H1 (cell line): ENCODE measurements around the gene PRR33. TPM values are rescaled to one million over a fixed set of nuclear protein-coding genes. Genes with fewer than 3 reads are reported as not detected.

Source experiments
- CTCF ChIA-PET: fragments of 300-600 bp; sonication (Branson Sonifier 250); formaldehyde crosslinking; loops from one replicate; lab custom pipeline; 2021; ENCODE audit not compliant: partially characterized antibody; lab: Charles Lee
- POLR2A ChIA-PET: fragments of 300-600 bp; sonication (Branson Sonifier 250); formaldehyde crosslinking; loops from one replicate; lab custom pipeline; 2021; ENCODE audit warnings: inconsistent platforms; ENCODE audit not compliant: partially characterized antibody; lab: Charles Lee
- DNase-seq, 2 experiments: peaks; one replicate each; pipeline versions ENCODE4 v3.0.0 to v3.0.0-alpha.2; 2010 to 2022; ENCODE audit warnings: low spot score in 2 of 2, low read depth in 1 of 2, mixed read lengths in 1 of 2
- FAIRE-seq: peaks from 2 replicates; lab custom pipeline; 2011; peaks lifted over from hg19 to GRCh38; lab: Jason Lieb, UNC
- H2AFZ ChIP-seq: 2 replicates; pipeline ENCODE4 v1.8.1; 2012; ENCODE audit warnings: low read length, inconsistent platforms
- H2AK5ac ChIP-seq: 2 replicates; pipeline ENCODE4 v1.6.1; 2013; ENCODE audit warnings: low read depth, low read length
- H2BK120ac ChIP-seq: replicated peaks from 2 replicates; pipeline ENCODE3; 2013; ENCODE audit warnings: low read depth, low read length, inconsistent platforms
- H2BK12ac ChIP-seq: 2 replicates; pipeline ENCODE4 v1.6.1; 2013; ENCODE audit warnings: low read depth, low read length
- H2BK15ac ChIP-seq: 2 replicates; pipeline ENCODE4 v1.6.1; 2013; ENCODE audit warnings: low read length
- H2BK20ac ChIP-seq: 2 replicates; pipeline ENCODE4 v1.6.1; 2013; ENCODE audit warnings: low read length
- H2BK5ac ChIP-seq: 2 replicates; pipeline ENCODE4 v1.6.1; 2013; ENCODE audit warnings: low read depth, low read length
- H3K14ac ChIP-seq: 2 replicates; pipeline ENCODE4 v1.6.1; 2013; ENCODE audit warnings: inconsistent platforms; ENCODE audit not compliant: insufficient read length
- H3K18ac ChIP-seq: 2 replicates; pipeline ENCODE4 v1.6.1; 2013; ENCODE audit warnings: low read length; ENCODE audit errors: extremely low read depth
- H3K23ac ChIP-seq: 2 replicates; pipeline ENCODE4 v1.6.1; 2013; ENCODE audit warnings: inconsistent platforms; ENCODE audit not compliant: insufficient read length
- H3K23me2 ChIP-seq: 2 replicates; pipeline ENCODE4 v1.6.1; 2013; ENCODE audit warnings: low read depth, low read length
- H3K27ac ChIP-seq: 2 replicates; pipeline ENCODE4 v1.6.1; 2011; ENCODE audit warnings: low read depth, low read length, inconsistent platforms
- H3K27me3 ChIP-seq, 4 experiments: replicated peaks in 1 of 4; 1 replicate in 1 of 4; 2 replicates in 3 of 4; pipeline versions ENCODE4 v1.6.1 to v1.8.1; 2011 to 2013; ENCODE audit warnings: low read length in 3 of 4, mild to moderate bottlenecking in 3 of 4, inconsistent platforms in 2 of 4, mixed read lengths in 2 of 4, moderate library complexity in 1 of 4; ENCODE audit not compliant: control insufficient read depth in 3 of 4, insufficient read depth in 3 of 4; ENCODE audit errors: extremely low read depth in 1 of 4
- H3K36me3 ChIP-seq, 4 experiments: 2 replicates each; pipeline versions ENCODE4 v1.6.1 to v1.8.1; 2011 to 2013; ENCODE audit warnings: mild to moderate bottlenecking in 4 of 4, low read length in 3 of 4, moderate library complexity in 2 of 4, control low read depth in 1 of 4, inconsistent platforms in 1 of 4; ENCODE audit not compliant: insufficient read depth in 4 of 4, control insufficient read depth in 2 of 4
- H3K4ac ChIP-seq: replicated peaks from 2 replicates; pipeline ENCODE3; 2013; ENCODE audit warnings: low read length, low read depth, mixed read lengths, inconsistent platforms; ENCODE audit not compliant: insufficient read length
- H3K4me1 ChIP-seq, 4 experiments: replicated peaks in 1 of 4; 1 replicate in 1 of 4; 2 replicates in 3 of 4; pipeline versions ENCODE4 v1.6.1 to v1.8.1; 2011 to 2013; ENCODE audit warnings: low read length in 3 of 4, inconsistent platforms in 2 of 4, mixed read lengths in 1 of 4; ENCODE audit not compliant: insufficient read depth in 4 of 4, control insufficient read depth in 3 of 4
- H3K4me2 ChIP-seq, 2 experiments: 2 replicates each; pipeline versions ENCODE4 v1.6.1 to v1.8.1; 2011 to 2013; ENCODE audit warnings: low read depth in 2 of 2, low read length in 2 of 2, control low read depth in 1 of 2, inconsistent platforms in 1 of 2, mild to moderate bottlenecking in 1 of 2; ENCODE audit not compliant: insufficient read depth in 1 of 2
- H3K4me3 ChIP-seq, 4 experiments: fragments of 200-600, 300-600 bp in 1 of 4; sonication (generic), shearing (Covaris generic), sonication (Bioruptor Twin) in 1 of 4; 2 replicates each; pipeline versions ENCODE4 v1.5.1 to v1.8.1; 2011 to 2016; ENCODE audit warnings: low read length in 4 of 4, low read depth in 3 of 4, control low read depth in 2 of 4, inconsistent platforms in 2 of 4, mild to moderate bottlenecking in 2 of 4, mixed read lengths in 1 of 4, moderate library complexity in 1 of 4; ENCODE audit not compliant: insufficient read depth in 2 of 4; ENCODE audit errors: extremely low read depth in 1 of 4
- H3K56ac ChIP-seq: replicated peaks from 2 replicates; pipeline ENCODE3; 2013; ENCODE audit warnings: low read depth, mild to moderate bottlenecking, mixed read lengths, low read length, inconsistent platforms; ENCODE audit not compliant: insufficient read length
- H3K79me1 ChIP-seq: 2 replicates; pipeline ENCODE4 v1.6.1; 2013; ENCODE audit warnings: low read depth, low read length, control low read depth
- H3K79me2 ChIP-seq, 2 experiments: 2 replicates each; pipeline versions ENCODE4 v1.6.1 to v1.8.1; 2012 to 2013; ENCODE audit warnings: low read length in 2 of 2, mild to moderate bottlenecking in 2 of 2, inconsistent platforms in 1 of 2; ENCODE audit not compliant: insufficient read depth in 2 of 2, control insufficient read depth in 1 of 2
- H3K9ac ChIP-seq, 4 experiments: replicated peaks in 1 of 4; 1 replicate in 1 of 4; 2 replicates in 3 of 4; pipeline versions ENCODE4 v1.6.1 to v1.8.1; 2011 to 2013; ENCODE audit warnings: low read depth in 3 of 4, low read length in 3 of 4, control low read depth in 2 of 4, mild to moderate bottlenecking in 2 of 4, moderate library complexity in 2 of 4, inconsistent platforms in 1 of 4; ENCODE audit errors: extremely low read depth in 1 of 4
- H3K9me3 ChIP-seq, 2 experiments: 2 replicates each; pipeline versions ENCODE4 v1.6.1 to v1.8.1; 2012 to 2013; ENCODE audit warnings: mild to moderate bottlenecking in 2 of 2, moderate library complexity in 2 of 2, control low read depth in 1 of 2, inconsistent platforms in 1 of 2, low read depth in 1 of 2, low read length in 1 of 2, mixed read lengths in 1 of 2; ENCODE audit not compliant: insufficient read depth in 2 of 2
- H4K20me1 ChIP-seq, 2 experiments: replicated peaks in 1 of 2; 2 replicates each; pipeline versions ENCODE3 to v1.8.1; 2011 to 2013; ENCODE audit warnings: inconsistent platforms in 2 of 2, low read length in 2 of 2, mild to moderate bottlenecking in 1 of 2; ENCODE audit not compliant: insufficient read depth in 2 of 2, control insufficient read depth in 1 of 2
- H4K5ac ChIP-seq: 2 replicates; pipeline ENCODE4 v1.6.1; 2013; ENCODE audit warnings: low read length, low read depth, mixed read lengths, inconsistent platforms; ENCODE audit not compliant: insufficient read length
- H4K8ac ChIP-seq: 2 replicates; pipeline ENCODE4 v1.8.0; 2013; ENCODE audit warnings: mild to moderate bottlenecking, moderate library complexity, low read length, inconsistent platforms; ENCODE audit not compliant: insufficient read depth; ENCODE audit errors: extremely low read depth
- H4K91ac ChIP-seq: replicated peaks from 2 replicates; pipeline ENCODE3; 2013; ENCODE audit warnings: low read length, mixed read lengths, inconsistent platforms; ENCODE audit not compliant: insufficient read length
- GTF2F1 ChIP-seq: IDR thresholded peaks from 2 replicates; pipeline ENCODE4 v1.6.1; 2012; ENCODE audit warnings: low read depth, low read length, improper control_type of control experiment, borderline replicate concordance
- POLR2AphosphoS5 ChIP-seq: IDR thresholded peaks from 2 replicates; pipeline ENCODE4 v1.6.1; 2011; ENCODE audit warnings: low read depth, low read length
- WGBS, 2 experiments: shearing (Covaris generic) in 1 of 2; methylation state at CpG; one replicate each; pipeline versions ENCODE4 v1.1.6 to v1.1.7; 2013 to 2015; ENCODE audit warnings: low lambda C conversion rate in 2 of 2, mixed read lengths in 2 of 2, inconsistent platforms in 1 of 2, low coverage in 1 of 2, missing lambda C conversion rate in 1 of 2; ENCODE audit not compliant: insufficient replicate concordance in 2 of 2, insufficient coverage in 1 of 2, insufficient read length in 1 of 2; ENCODE audit errors: extremely low coverage in 1 of 2, missing lambda C conversion rate in 1 of 2; 5-methylcytosine and 5-hydroxymethylcytosine counted together
- polyA plus RNA-seq, 7 experiments: library from polyadenylated mRNA; depleted of rRNA in 3 of 7; stranded (reverse) in 5 of 7; unstranded in 2 of 7; fragments of >200 nt in 5 of 7; fragments of 200-250 nt in 2 of 7; gene quantifications; 1 replicate in 5 of 7; 2 replicates in 1 of 7; 4 replicates in 1 of 7; pipeline versions ENCODE4 v1.2.1 to v1.2.3, GENCODE V29; 2011 to 2013; ENCODE audit warnings: missing spikeins in 2 of 7, mixed read lengths in 2 of 7
- total RNA-seq: library from RNA; stranded (reverse); fragmentation: NEBNext Ultra II Directional; extraction: Animal tissue kit (Norgen Biotek cat#: 25700); gene quantifications from 2 replicates; pipeline ENCODE4 v1.2.1, GENCODE V29; 2021
- TF ChIP-seq, protein P1 (sequence below): IDR thresholded peaks from 2 replicates; pipeline ENCODE4 v1.6.1; 2012; ENCODE audit warnings: inconsistent platforms

PRR33 gene
- total and polyA plus RNA-seq, 2 of the 8 experiments (the other 6 are each of a cell fraction or from before 2014, with no cell fraction given): 0.02 TPM; not detected in 1

DNA sequence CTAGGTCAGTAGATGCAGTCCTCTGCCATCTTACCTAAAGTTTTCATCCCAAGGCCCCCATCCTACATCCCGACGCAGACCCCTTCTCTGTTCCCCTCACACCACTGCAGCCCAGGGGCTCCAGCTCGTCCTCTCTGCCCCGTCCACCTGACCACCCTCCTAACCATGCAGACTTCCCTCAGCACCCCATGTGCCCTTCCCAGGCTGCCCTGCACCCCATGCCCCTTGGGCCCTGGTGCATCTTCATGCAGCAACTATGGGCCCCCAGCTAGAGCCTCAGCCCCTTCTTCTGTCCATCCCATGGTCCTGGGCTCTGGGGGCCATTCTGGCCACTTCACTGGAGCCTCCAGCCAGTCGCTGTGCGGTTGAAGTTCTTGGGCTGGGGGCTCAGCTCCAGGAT lies 2.9 kb downstream of the PRR33 start:
- H3K79me2 ChIP-seq: no peaks in the 10 kb centered on the region
- H3K9me3 ChIP-seq: no peaks in the 10 kb centered on the region
- no peak overlapping the region for H3K23ac ChIP-seq
- no peak overlapping the region for H2BK15ac ChIP-seq
- WGBS, 2 experiments: 87% methylated on average over 6 of the region's 6 CpGs; no CpG with 5 or more reads in 1 of the 2 experiments
- H3K4ac ChIP-seq: no peak overlapping the region
- no peak overlapping the region for H4K5ac ChIP-seq
- H4K91ac ChIP-seq: no peak overlapping the region
- no peak overlapping the region for H2BK5ac ChIP-seq
- CTCF ChIA-PET: interaction anchor here (0.7 to 4.0 kb wide), 11 partner anchors 13 to 267 kb away, joined by 3 to 39 read pairs (median 4); no protein-coding TSS in a partner anchor
- H3K18ac ChIP-seq: no peak overlapping the region
- no peaks in the 10 kb centered on the region; a peak in 1 of 7 replicates for H3K27me3 ChIP-seq
- no peaks in the 10 kb centered on the region for H3K79me1 ChIP-seq
- H3K14ac ChIP-seq: no peak overlapping the region
- H3K23me2 ChIP-seq: peaks cover 30% of the 10 kb centered on the region; the same call in 1 of the 2 replicates
- FAIRE-seq (no peak), DNase-seq (no peak)
- peak overlapping the region; percentile 68; the same call in 1 of the 2 replicates for H4K8ac ChIP-seq
- H3K36me3 ChIP-seq: no peaks in the 10 kb centered on the region
- peaks cover 0 to 4% of the 10 kb centered on the region in 2 experiments for H4K20me1 ChIP-seq
- no peak overlapping the region for H2AK5ac ChIP-seq
- no peak overlapping the region for H2BK12ac ChIP-seq
- H3K4me2 ChIP-seq: no peak overlapping the region
- H3K4me1 ChIP-seq: no peaks in the 10 kb centered on the region
- POLR2A ChIA-PET: no interaction called here
- no peak overlapping the region for H3K56ac ChIP-seq
- no peak overlapping the region for H2BK120ac ChIP-seq
- no peak overlapping the region for H3K4me3 ChIP-seq
- no peak overlapping the region for H3K9ac ChIP-seq
- H2BK20ac ChIP-seq: no peak overlapping the region
- no peak overlapping the region for H3K27ac ChIP-seq
- H2AFZ ChIP-seq: no peak overlapping the region
- TF ChIP-seq, protein P1, sequence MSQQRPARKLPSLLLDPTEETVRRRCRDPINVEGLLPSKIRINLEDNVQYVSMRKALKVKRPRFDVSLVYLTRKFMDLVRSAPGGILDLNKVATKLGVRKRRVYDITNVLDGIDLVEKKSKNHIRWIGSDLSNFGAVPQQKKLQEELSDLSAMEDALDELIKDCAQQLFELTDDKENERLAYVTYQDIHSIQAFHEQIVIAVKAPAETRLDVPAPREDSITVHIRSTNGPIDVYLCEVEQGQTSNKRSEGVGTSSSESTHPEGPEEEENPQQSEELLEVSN: no peak
- TF ChIP-seq POLR2AphosphoS5: no peak
- no peak for TF ChIP-seq GTF2F1
